Thyroid gland (tissue), 4 donors: ENCODE measurements around the gene MTUS2. TPM values are rescaled to one million over a fixed set of nuclear protein-coding genes. Genes with fewer than 3 reads are reported as not detected.

Experiments used
- DNase-seq, 2 donors: peaks; one replicate each; pipeline ENCODE4 v3.0.0-alpha.2; 2019
- H3K27ac ChIP-seq, 3 donors: fragments of 200-600 bp; sonication (generic); 1 replicate in 2 of 3; 2 replicates in 1 of 3; pipeline ENCODE4 v1.5.1; 2016 to 2019; ENCODE audit warnings: mild to moderate bottlenecking in 1 of 3, moderate library complexity in 1 of 3
- H3K27me3 ChIP-seq: fragments of 200-600 bp; sonication (generic); one replicate; pipeline ENCODE4 v1.5.1; 2019
- H3K36me3 ChIP-seq, 2 donors: fragments of 200-600 bp; sonication (generic); one replicate each; pipeline ENCODE4 v1.5.1; 2016 to 2019
- H3K4me1 ChIP-seq, 2 donors: fragments of 200-600 bp; sonication (generic); one replicate each; pipeline ENCODE4 v1.5.1; 2017 to 2019
- H3K4me3 ChIP-seq, 3 donors: fragments of 200-600 bp; sonication (generic); replicated peaks in 1 of 3; 1 replicate in 2 of 3; 2 replicates in 1 of 3; pipeline ENCODE4 v1.5.1; 2016; ENCODE audit warnings: mild to moderate bottlenecking in 1 of 3
- H3K9me3 ChIP-seq: fragments of 200-600 bp; sonication (generic); one replicate; pipeline ENCODE4 v1.5.1; 2017
- CTCF ChIP-seq, 6 experiments: fragments of 200-600 bp in 3 of 6; fragments of 450-650 bp in 3 of 6; sonication (generic) in 3 of 6; IDR thresholded peaks; one replicate each; pipeline ENCODE4 v1.5.1; 2016 to 2019; ENCODE audit warnings: antibody characterized with exemption in 6 of 6, mild to moderate bottlenecking in 2 of 6, inconsistent platforms in 1 of 6, moderate library complexity in 1 of 6
- POLR2A ChIP-seq, 2 donors: fragments of 450-650 bp; IDR thresholded peaks; one replicate each; pipeline ENCODE4 v1.6.1; 2017; ENCODE audit warnings: antibody characterized with exemption in 2 of 2, mild to moderate bottlenecking in 2 of 2, moderate library complexity in 1 of 2
- whole genome bisulfite sequencing, 2 donors: methylation state at CpG; one replicate each; pipeline ENCODE4 v1.1.5; 2017; 5-methylcytosine and 5-hydroxymethylcytosine counted together
- intact Hi-C: fragments of 100-400 bp; cut with DNase I; formaldehyde crosslinking; loops from one replicate; pipeline ENCODE4 v1.15.1; 2023
- total RNA-seq, 4 donors: library from RNA; depleted of rRNA; stranded (reverse); fragments of >200 nt; gene quantifications; one replicate each; pipeline ENCODE4 v1.2.3, GENCODE V29; 2016

The MTUS2 gene
- total RNA-seq, 4 donors from 2014 or later: 0.98 to 1.5 (median 1.1) TPM

- no peaks in the 10 kb centered on the region for H3K27me3 ChIP-seq
- H3K4me3 ChIP-seq: no peak overlapping the region
- WGBS, 2 donors: 93 to 98% methylated on average over 5 of the region's 5 CpGs
- intact Hi-C loops: no loop called here
- DNase-seq: no peak
- TF ChIP-seq CTCF (IDR thresholded peaks at IDR 0.05) (no peak), POLR2A (IDR thresholded peaks at IDR 0.05) (no peak)
- no peaks in the 10 kb centered on the region for H3K9me3 ChIP-seq
- H3K27ac ChIP-seq: no peak overlapping the region
- H3K4me1 ChIP-seq: no peaks in the 10 kb centered on the region
- H3K36me3 ChIP-seq: peaks cover 0 to 4% of the 10 kb centered on the region in 2 donors
These were observed 709.6 kb downstream of the MTUS2 start for GRCh38 chr13:29529754-29530153.

DNA sequence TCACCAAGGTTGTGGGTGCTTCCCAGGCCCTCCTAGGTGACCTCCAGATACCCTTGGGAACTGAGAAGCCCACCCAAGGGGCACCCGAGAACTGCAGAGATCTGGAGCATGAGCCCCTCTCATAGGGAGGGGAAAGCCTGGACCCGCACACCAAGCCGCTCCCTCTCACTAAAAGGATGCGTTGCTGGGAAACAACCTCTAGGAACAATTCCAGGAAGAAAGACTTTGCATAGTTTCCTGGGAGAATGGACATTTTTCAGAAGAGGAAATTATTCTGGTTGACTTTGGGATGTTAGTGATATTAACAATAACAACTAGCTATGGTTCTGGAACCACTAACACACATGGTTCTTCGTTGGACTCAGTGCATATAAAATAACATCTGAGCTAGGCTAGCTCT, 710.8 kb downstream of the MTUS2 start:
- no peak for TF ChIP-seq CTCF (IDR thresholded peaks at IDR 0.05)
- no peak for TF ChIP-seq POLR2A (IDR thresholded peaks at IDR 0.05)
- no peak for DNase-seq
- Histone ChIP-seq H3K27ac (no peak overlapping the region), H3K36me3 (peaks cover 0 to 4% of the 10 kb centered on the region in 2 donors), H3K27me3 (no peaks in the 10 kb centered on the region), H3K4me1 (no peaks in the 10 kb centered on the region), H3K9me3 (no peaks in the 10 kb centered on the region), H3K4me3 (no peak overlapping the region)
- intact Hi-C loops: no loop called here
- 77 to 90% methylated on average over 5 of the region's 5 CpGs for WGBS, 2 donors

- Histone ChIP-seq H3K4me1 (no peaks in the 10 kb centered on the region), H3K27ac (no peak overlapping the region), H3K4me3 (no peak overlapping the region), H3K36me3 (peaks cover 0 to 4% of the 10 kb centered on the region in 2 donors), H3K27me3 (no peaks in the 10 kb centered on the region), H3K9me3 (no peaks in the 10 kb centered on the region)
- DNase-seq: no peak
- intact Hi-C loops: no loop called here
- 81 to 89% methylated on average over 5 of the region's 5 CpGs for WGBS, 2 donors
- no peak for TF ChIP-seq CTCF (IDR thresholded peaks at IDR 0.05)
- no peak for TF ChIP-seq POLR2A (IDR thresholded peaks at IDR 0.05)
These were observed 712.0 kb downstream of the MTUS2 start for GRCh38 chr13:29532116-29532515.

GRCh38 chr13:29532821-29533220, 712.7 kb downstream of the MTUS2 start:
- no peak for TF ChIP-seq POLR2A (IDR thresholded peaks at IDR 0.05)
- intact Hi-C loops: no loop called here
- 72 to 75% methylated on average over 12 to 17 of the region's 17 CpGs for WGBS, 2 donors
- Histone ChIP-seq H3K4me3 (no peak overlapping the region), H3K36me3 (peaks cover 0 to 4% of the 10 kb centered on the region in 2 donors), H3K27me3 (no peaks in the 10 kb centered on the region), H3K27ac (no peak overlapping the region), H3K9me3 (no peaks in the 10 kb centered on the region), H3K4me1 (no peaks in the 10 kb centered on the region)
- peak in 1 of 2 donors; percentile 37 for DNase-seq

GRCh38 chr13:29534083-29534482, 713.9 kb downstream of the MTUS2 start:
- Histone ChIP-seq H3K9me3 (no peaks in the 10 kb centered on the region), H3K4me3 (no peak overlapping the region), H3K27me3 (no peaks in the 10 kb centered on the region), H3K27ac (no peak overlapping the region), H3K4me1 (no peaks in the 10 kb centered on the region), H3K36me3 (peaks cover 0 to 4% of the 10 kb centered on the region in 2 donors)
- intact Hi-C loops: no loop called here
- TF ChIP-seq CTCF (IDR thresholded peaks at IDR 0.05) (no peak), POLR2A (IDR thresholded peaks at IDR 0.05) (no peak)
- WGBS, 2 donors: 92 to 96% methylated on average over 4 of the region's 4 CpGs
- DNase-seq: no peak
